ENCODE results near the gene SRSF3.

SRSF3 gene

GRCh38 chr6:36550473-36551000, 43.6 kb upstream of the SRSF3 start:
- no peak overlapping the region for H3K4me3 ChIP-seq (ENCODE audit: low read depth, low read length)
- no peak for TF ChIP-seq CTCF (IDR thresholded peaks at IDR 0.05; ENCODE audit: insufficient read depth, low read depth, low read length, missing control alignments)
- no peak for DNase-seq (ENCODE audit: low read depth)

- DNase-seq (ENCODE audit: low read depth): no peak
- no peak overlapping the region for H3K4me3 ChIP-seq (ENCODE audit: low read depth, low read length)
- no peak for TF ChIP-seq CTCF (IDR thresholded peaks at IDR 0.05; ENCODE audit: insufficient read depth, low read depth, low read length, missing control alignments)
Measured at GRCh38 chr6:36555750-36556252, 38.4 kb upstream of the SRSF3 start.

GRCh38 chr6:36556281-36556680, 37.9 kb upstream of the SRSF3 start:
- no peak overlapping the region for H3K4me3 ChIP-seq (ENCODE audit: low read depth, low read length)
- no peak for TF ChIP-seq CTCF (IDR thresholded peaks at IDR 0.05; ENCODE audit: insufficient read depth, low read depth, low read length, missing control alignments)
- DNase-seq (ENCODE audit: low read depth): no peak

GRCh38 chr6:36559011-36559793, 35.0 kb upstream of the SRSF3 start:
- DNase-seq (ENCODE audit: low read depth): no peak
- no peak overlapping the region for H3K4me3 ChIP-seq (ENCODE audit: low read depth, low read length)
- TF ChIP-seq CTCF (IDR thresholded peaks at IDR 0.05; ENCODE audit: insufficient read depth, low read depth, low read length, missing control alignments): no peak

- TF ChIP-seq CTCF (IDR thresholded peaks at IDR 0.05; ENCODE audit: insufficient read depth, low read depth, low read length, missing control alignments): no peak
- H3K4me3 ChIP-seq (ENCODE audit: low read depth, low read length): no peak overlapping the region
- no peak for DNase-seq (ENCODE audit: low read depth)
Measured at GRCh38 chr6:36560822-36561221, 33.3 kb upstream of the SRSF3 start.

GRCh38 chr6:36563237-36563927, 30.8 kb upstream of the SRSF3 start:
- no peak for TF ChIP-seq CTCF (IDR thresholded peaks at IDR 0.05; ENCODE audit: insufficient read depth, low read depth, low read length, missing control alignments)
- DNase-seq (ENCODE audit: low read depth): no peak
- H3K4me3 ChIP-seq (ENCODE audit: low read depth, low read length): no peak overlapping the region
